Suprapubic skin (tissue), 4 donors: Measurements from ENCODE around the gene DEK. TPM values are rescaled to one million over a fixed set of nuclear protein-coding genes. Genes with fewer than 3 reads are reported as not detected.

Experiments used
- DNase-seq, 2 donors: peaks; one replicate each; pipeline ENCODE4 v3.0.0-alpha.2; 2019; ENCODE audit warnings: low spot score in 2 of 2
- H3K27ac ChIP-seq: fragments of 200-600 bp; sonication (generic); one replicate; pipeline ENCODE4 v1.5.1; 2019
- H3K27me3 ChIP-seq: fragments of 200-600 bp; sonication (generic); one replicate; pipeline ENCODE4 v1.5.1; 2019
- H3K36me3 ChIP-seq: fragments of 200-600 bp; sonication (generic); one replicate; pipeline ENCODE4 v1.5.1; 2019
- H3K4me1 ChIP-seq: fragments of 200-600 bp; sonication (generic); one replicate; pipeline ENCODE4 v1.5.1; 2019
- H3K4me3 ChIP-seq: fragments of 200-600 bp; sonication (generic); one replicate; pipeline ENCODE4 v1.5.1; 2019; ENCODE audit warnings: mild to moderate bottlenecking
- H3K9me3 ChIP-seq: fragments of 200-600 bp; sonication (generic); one replicate; pipeline ENCODE4 v1.5.1; 2019
- CTCF ChIP-seq, 2 donors: fragments of 200-600 bp in 1 of 2; fragments of 450-650 bp in 1 of 2; sonication (generic) in 1 of 2; IDR thresholded peaks; one replicate each; pipeline ENCODE4 v1.5.1; 2016 to 2019; ENCODE audit warnings: antibody characterized with exemption in 2 of 2, mild to moderate bottlenecking in 1 of 2, moderate library complexity in 1 of 2
- EP300 ChIP-seq: sonication (generic); formaldehyde crosslinking; IDR thresholded peaks from one replicate; pipeline ENCODE4 v1.6.1; 2017; ENCODE audit warnings: antibody characterized with exemption
- POLR2A ChIP-seq, 2 donors: fragments of 450-650 bp; IDR thresholded peaks; one replicate each; pipeline ENCODE4 v1.6.1; 2017; ENCODE audit warnings: antibody characterized with exemption in 2 of 2, mild to moderate bottlenecking in 2 of 2, moderate library complexity in 2 of 2
- POLR2AphosphoS5 ChIP-seq, 3 donors: sonication (generic); formaldehyde crosslinking; IDR thresholded peaks; one replicate each; pipeline ENCODE4 v1.6.1; 2017; ENCODE audit warnings: antibody characterized with exemption in 3 of 3
- WGBS: methylation state at CpG from one replicate; pipeline ENCODE4 v1.1.5; 2018; 5-methylcytosine and 5-hydroxymethylcytosine counted together
- total RNA-seq, 4 donors: library from RNA; depleted of rRNA; stranded (reverse); fragments of >200 nt; gene quantifications; one replicate each; pipeline ENCODE4 v1.1.0, GENCODE V29; 2016

The DEK gene
- total RNA-seq, 4 donors from 2014 or later, result 57.6 to 90.3 (median 64.4) TPM

- peaks cover 41% of the 10 kb centered on the region for H3K36me3 ChIP-seq
- no peaks in the 10 kb centered on the region for H3K9me3 ChIP-seq
- DNase-seq, result no peak
- 94% methylated on average over 2 of the region's 2 CpGs for WGBS
- no peak overlapping the region for H3K4me3 ChIP-seq
- no peaks in the 10 kb centered on the region for H3K27me3 ChIP-seq
- TF ChIP-seq EP300, result no peak
- peaks cover 2% of the 10 kb centered on the region for H3K4me1 ChIP-seq
- H3K27ac ChIP-seq, result no peak overlapping the region
Observed at GRCh38 chr6:18189196-18189595, 75.1 kb downstream of the DEK start.

- Histone ChIP-seq H3K27me3 (no peaks in the 10 kb centered on the region), H3K27ac (no peak overlapping the region), H3K36me3 (peaks cover 31% of the 10 kb centered on the region), H3K9me3 (no peaks in the 10 kb centered on the region), H3K4me1 (peaks cover 2% of the 10 kb centered on the region), H3K4me3 (no peak overlapping the region)
- TF ChIP-seq POLR2AphosphoS5 (IDR thresholded peaks at IDR 0.05), result no peak
- TF ChIP-seq CTCF (IDR thresholded peaks at IDR 0.05), result no peak
- TF ChIP-seq POLR2A (IDR thresholded peaks at IDR 0.05), result no peak
- no peak for TF ChIP-seq EP300
- DNase-seq, result no peak
- WGBS, result 93% methylated on average over 10 of the region's 10 CpGs
Observed at GRCh38 chr6:18187701-18188100, 76.6 kb downstream of the DEK start.

GRCh38 chr6:18186540-18187250 is 77.6 kb downstream of the DEK start:
- H3K36me3 ChIP-seq, result peaks cover 26% of the 10 kb centered on the region
- no peak for TF ChIP-seq POLR2A (IDR thresholded peaks at IDR 0.05)
- no peak for TF ChIP-seq EP300
- no peak for TF ChIP-seq POLR2AphosphoS5 (IDR thresholded peaks at IDR 0.05)
- H3K4me3 ChIP-seq, result no peak overlapping the region
- DNase-seq, result no peak
- no peak overlapping the region for H3K27ac ChIP-seq
- no peaks in the 10 kb centered on the region for H3K9me3 ChIP-seq
- peaks cover 2% of the 10 kb centered on the region for H3K4me1 ChIP-seq
- no peaks in the 10 kb centered on the region for H3K27me3 ChIP-seq
- WGBS, result 93% methylated on average over 4 of the region's 4 CpGs

GRCh38 chr6:18186033-18186432 is 78.3 kb downstream of the DEK start:
- no peaks in the 10 kb centered on the region for H3K9me3 ChIP-seq
- H3K4me3 ChIP-seq, result no peak overlapping the region
- 63% methylated on average over 2 of the region's 2 CpGs for WGBS
- no peaks in the 10 kb centered on the region for H3K27me3 ChIP-seq
- TF ChIP-seq CTCF (IDR thresholded peaks at IDR 0.05) (no peak), EP300 (no peak), POLR2A (IDR thresholded peaks at IDR 0.05) (no peak), POLR2AphosphoS5 (IDR thresholded peaks at IDR 0.05) (no peak)
- no peak overlapping the region for H3K27ac ChIP-seq
- H3K4me1 ChIP-seq, result peaks cover 2% of the 10 kb centered on the region
- peaks cover 20% of the 10 kb centered on the region for H3K36me3 ChIP-seq
- DNase-seq, result no peak

- no peak for TF ChIP-seq POLR2AphosphoS5 (IDR thresholded peaks at IDR 0.05)
- TF ChIP-seq CTCF (IDR thresholded peaks at IDR 0.05), result no peak
- no peak for TF ChIP-seq EP300
- TF ChIP-seq POLR2A (IDR thresholded peaks at IDR 0.05), result no peak
- H3K4me1 ChIP-seq, result peaks cover 2% of the 10 kb centered on the region
- 84% methylated on average over 1 of the region's 1 CpG for WGBS
- no peak overlapping the region for H3K27ac ChIP-seq
- H3K27me3 ChIP-seq, result no peaks in the 10 kb centered on the region
- no peaks in the 10 kb centered on the region for H3K9me3 ChIP-seq
- peaks cover 18% of the 10 kb centered on the region for H3K36me3 ChIP-seq
- no peak overlapping the region for H3K4me3 ChIP-seq
- no peak for DNase-seq
Observed at GRCh38 chr6:18185624-18186023, 78.7 kb downstream of the DEK start.

- Histone ChIP-seq H3K27ac (no peak overlapping the region), H3K36me3 (peaks cover 21% of the 10 kb centered on the region), H3K27me3 (no peaks in the 10 kb centered on the region), H3K4me3 (no peak overlapping the region), H3K9me3 (no peaks in the 10 kb centered on the region), H3K4me1 (peaks cover 2% of the 10 kb centered on the region)
- TF ChIP-seq POLR2A (IDR thresholded peaks at IDR 0.05), result no peak
- TF ChIP-seq POLR2AphosphoS5 (IDR thresholded peaks at IDR 0.05), result no peak
- TF ChIP-seq CTCF (IDR thresholded peaks at IDR 0.05), result no peak
- no peak for TF ChIP-seq EP300
- 74% methylated on average over 4 of the region's 4 CpGs for WGBS
- DNase-seq, result no peak
Observed at GRCh38 chr6:18183766-18184165, 80.6 kb downstream of the DEK start.
